GM20000 (cell line): ENCODE results near the gene KY.

Experiments used
- DNase-seq: peaks from one replicate; pipeline ENCODE4 v3.0.0; 2012; ENCODE audit warnings: low spot score
- TF ChIP-seq, protein P1 (sequence below): IDR thresholded peaks from 2 replicates; pipeline ENCODE4 v1.5.1; 2012; ENCODE audit warnings: mild to moderate bottlenecking, control low read depth; ENCODE audit errors: extremely low read depth, missing control alignments

Gene KY

GRCh38 chr3:134650431-134651346 lies at the start of gene KY:
KY (minus strand) TSS chr3:134651022; CDS start chr3:134650960, 62 bp downstream.
- no peak for DNase-seq
- TF ChIP-seq, protein P1, sequence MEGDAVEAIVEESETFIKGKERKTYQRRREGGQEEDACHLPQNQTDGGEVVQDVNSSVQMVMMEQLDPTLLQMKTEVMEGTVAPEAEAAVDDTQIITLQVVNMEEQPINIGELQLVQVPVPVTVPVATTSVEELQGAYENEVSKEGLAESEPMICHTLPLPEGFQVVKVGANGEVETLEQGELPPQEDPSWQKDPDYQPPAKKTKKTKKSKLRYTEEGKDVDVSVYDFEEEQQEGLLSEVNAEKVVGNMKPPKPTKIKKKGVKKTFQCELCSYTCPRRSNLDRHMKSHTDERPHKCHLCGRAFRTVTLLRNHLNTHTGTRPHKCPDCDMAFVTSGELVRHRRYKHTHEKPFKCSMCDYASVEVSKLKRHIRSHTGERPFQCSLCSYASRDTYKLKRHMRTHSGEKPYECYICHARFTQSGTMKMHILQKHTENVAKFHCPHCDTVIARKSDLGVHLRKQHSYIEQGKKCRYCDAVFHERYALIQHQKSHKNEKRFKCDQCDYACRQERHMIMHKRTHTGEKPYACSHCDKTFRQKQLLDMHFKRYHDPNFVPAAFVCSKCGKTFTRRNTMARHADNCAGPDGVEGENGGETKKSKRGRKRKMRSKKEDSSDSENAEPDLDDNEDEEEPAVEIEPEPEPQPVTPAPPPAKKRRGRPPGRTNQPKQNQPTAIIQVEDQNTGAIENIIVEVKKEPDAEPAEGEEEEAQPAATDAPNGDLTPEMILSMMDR: no peak

DNA sequence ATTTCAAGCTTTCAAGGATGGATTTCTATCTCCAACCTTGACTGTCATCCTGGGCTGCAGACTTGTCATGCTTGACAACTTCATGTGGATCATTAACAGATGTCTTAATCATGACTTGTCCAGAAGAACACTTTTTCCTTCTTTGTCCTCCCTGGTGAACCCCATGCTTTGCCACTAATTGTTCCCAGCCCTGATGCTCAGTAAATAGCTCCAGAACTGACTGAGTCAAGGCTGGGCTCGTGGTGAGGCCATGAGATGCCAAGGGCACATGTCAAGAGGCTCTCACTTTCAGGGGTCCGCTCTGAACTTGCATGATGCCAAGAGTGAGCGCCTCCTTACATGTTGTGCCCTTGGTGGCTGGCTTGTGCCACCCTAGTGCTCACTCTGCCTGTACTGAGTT lies 48.9 kb upstream of the KY start:
- DNase-seq: no peak
- TF ChIP-seq, protein P1: no peak

DNA sequence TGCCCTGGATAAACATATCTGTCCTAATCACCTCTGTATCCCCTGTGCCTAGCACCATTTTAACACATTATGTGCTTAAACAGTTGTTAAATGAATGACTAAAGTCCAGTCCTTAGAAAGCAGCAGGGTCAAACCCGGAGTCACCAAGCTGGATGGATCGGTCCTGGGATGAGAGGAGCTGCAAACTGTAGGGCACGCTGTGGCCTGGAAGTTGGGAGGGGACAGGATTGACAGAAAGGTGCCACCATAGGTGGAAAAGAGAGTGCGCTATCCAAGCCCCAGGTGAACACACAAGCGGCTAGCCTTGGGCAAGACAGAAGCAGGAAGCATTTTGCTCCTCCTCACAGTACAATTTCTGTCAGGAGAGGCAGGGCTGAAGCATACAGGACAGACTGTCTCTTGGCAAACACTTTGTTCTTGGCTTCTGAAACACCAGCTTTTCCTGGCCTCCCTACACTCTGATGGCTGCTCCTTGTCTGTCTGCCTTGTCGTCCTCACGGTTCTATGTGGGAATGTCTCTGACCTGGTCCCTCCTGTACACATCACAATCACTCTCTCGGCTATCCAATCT lies 48.4 kb upstream of the KY start:
- TF ChIP-seq, protein P1: no peak
- no peak for DNase-seq

GRCh38 chr3:134697830-134698689 lies 47.2 kb upstream of the KY start:
- TF ChIP-seq, protein P1: no peak
- no peak for DNase-seq

- TF ChIP-seq, protein P1: no peak
- no peak for DNase-seq
Observed at GRCh38 chr3:134696155-134696554, 45.3 kb upstream of the KY start.

GRCh38 chr3:134694946-134695543 lies 44.2 kb upstream of the KY start:
- DNase-seq: no peak
- TF ChIP-seq, protein P1: no peak
